ENCODE data around the gene SLC24A2. TPM values are rescaled to one million over a fixed set of nuclear protein-coding genes. Genes with fewer than 3 reads are reported as not detected.
A peak's percentile ranks its signal among the peaks of the same experiment; 100 is the strongest.

Gene SLC24A2
- total RNA-seq, 6 donors from 2014 or later, result 0.03 TPM; not detected in 5

- no peaks in the 10 kb centered on the region for H3K4me1 ChIP-seq
- no peak overlapping the region for H3K4me3 ChIP-seq
- no peak for TF ChIP-seq POLR2A (IDR thresholded peaks at IDR 0.05)
- TF ChIP-seq, protein P1, sequence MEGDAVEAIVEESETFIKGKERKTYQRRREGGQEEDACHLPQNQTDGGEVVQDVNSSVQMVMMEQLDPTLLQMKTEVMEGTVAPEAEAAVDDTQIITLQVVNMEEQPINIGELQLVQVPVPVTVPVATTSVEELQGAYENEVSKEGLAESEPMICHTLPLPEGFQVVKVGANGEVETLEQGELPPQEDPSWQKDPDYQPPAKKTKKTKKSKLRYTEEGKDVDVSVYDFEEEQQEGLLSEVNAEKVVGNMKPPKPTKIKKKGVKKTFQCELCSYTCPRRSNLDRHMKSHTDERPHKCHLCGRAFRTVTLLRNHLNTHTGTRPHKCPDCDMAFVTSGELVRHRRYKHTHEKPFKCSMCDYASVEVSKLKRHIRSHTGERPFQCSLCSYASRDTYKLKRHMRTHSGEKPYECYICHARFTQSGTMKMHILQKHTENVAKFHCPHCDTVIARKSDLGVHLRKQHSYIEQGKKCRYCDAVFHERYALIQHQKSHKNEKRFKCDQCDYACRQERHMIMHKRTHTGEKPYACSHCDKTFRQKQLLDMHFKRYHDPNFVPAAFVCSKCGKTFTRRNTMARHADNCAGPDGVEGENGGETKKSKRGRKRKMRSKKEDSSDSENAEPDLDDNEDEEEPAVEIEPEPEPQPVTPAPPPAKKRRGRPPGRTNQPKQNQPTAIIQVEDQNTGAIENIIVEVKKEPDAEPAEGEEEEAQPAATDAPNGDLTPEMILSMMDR (IDR thresholded peaks at IDR 0.05), result no peak
- no peak for TF ChIP-seq EP300 (IDR thresholded peaks at IDR 0.05)
- no peak for TF ChIP-seq POLR2AphosphoS5 (IDR thresholded peaks at IDR 0.05)
- DNase-seq, result no peak
- ATAC-seq (ENCODE audit: low FRiP score in 2 of 2), result no peak
- H3K27ac ChIP-seq, result no peak overlapping the region
- 88 to 93% methylated on average over 6 of the region's 6 CpGs for WGBS, 2 donors
- no peaks in the 10 kb centered on the region for H3K36me3 ChIP-seq
- no peaks in the 10 kb centered on the region for H3K27me3 ChIP-seq
- no peaks in the 10 kb centered on the region for H3K9me3 ChIP-seq
Observed at GRCh38 chr9:19800884-19801283, 12.0 kb upstream of the SLC24A2 start.

- Histone ChIP-seq H3K27me3 (no peaks in the 10 kb centered on the region), H3K27ac (no peak overlapping the region), H3K36me3 (no peaks in the 10 kb centered on the region), H3K9me3 (no peaks in the 10 kb centered on the region), H3K4me3 (no peak overlapping the region), H3K4me1 (no peaks in the 10 kb centered on the region)
- no peak for ATAC-seq (ENCODE audit: low FRiP score in 2 of 2)
- 46 to 62% methylated on average over 3 of the region's 3 CpGs for WGBS, 2 donors
- TF ChIP-seq, protein P1 (IDR thresholded peaks at IDR 0.05), result no peak
- TF ChIP-seq EP300 (IDR thresholded peaks at IDR 0.05), result no peak
- no peak for TF ChIP-seq POLR2A (IDR thresholded peaks at IDR 0.05)
- TF ChIP-seq POLR2AphosphoS5 (IDR thresholded peaks at IDR 0.05), result no peak
- DNase-seq, result no peak
Observed at GRCh38 chr9:19799784-19800183, 10.9 kb upstream of the SLC24A2 start.

GRCh38 chr9:19788152-19788551 is 685 bp downstream of the SLC24A2 start:
- 8 to 9% methylated on average over 21 to 24 of the region's 24 CpGs for WGBS, 2 donors

GRCh38 chr9:19787672-19788071 is 1.2 kb downstream of the SLC24A2 start:
- TF ChIP-seq POLR2A (IDR thresholded peaks at IDR 0.05), result no peak
- TF ChIP-seq POLR2AphosphoS5 (IDR thresholded peaks at IDR 0.05), result no peak
- TF ChIP-seq EP300 (IDR thresholded peaks at IDR 0.05), result no peak
- TF ChIP-seq, protein P1 (IDR thresholded peaks at IDR 0.05), result no peak
- WGBS, 2 donors, result 19 to 21% methylated on average over 4 of the region's 4 CpGs
- ATAC-seq (ENCODE audit: low FRiP score in 2 of 2), result no peak

More at GRCh38 chr9:19788152-19788551, 685 bp downstream of the SLC24A2 start:
- TF ChIP-seq EP300 (IDR thresholded peaks at IDR 0.05) (no peak), POLR2A (IDR thresholded peaks at IDR 0.05) (no peak), POLR2AphosphoS5 (IDR thresholded peaks at IDR 0.05) (no peak)
- TF ChIP-seq, protein P1 (IDR thresholded peaks at IDR 0.05), result no peak
- H3K36me3 ChIP-seq, result no peaks in the 10 kb centered on the region
- no peaks in the 10 kb centered on the region for H3K9me3 ChIP-seq
- H3K4me1 ChIP-seq, result peaks cover 0 to 14% (median 2%) of the 10 kb centered on the region in 4 donors
- ATAC-seq (ENCODE audit: low FRiP score in 2 of 2) (no peak), DNase-seq (peak in 1 of 2 donors; percentile 29)
- H3K27ac ChIP-seq, result no peak overlapping the region
- peaks cover 0 to 10% (median 8%) of the 10 kb centered on the region in 4 donors for H3K27me3 ChIP-seq
- H3K4me3 ChIP-seq, result no peak overlapping the region

DNA sequence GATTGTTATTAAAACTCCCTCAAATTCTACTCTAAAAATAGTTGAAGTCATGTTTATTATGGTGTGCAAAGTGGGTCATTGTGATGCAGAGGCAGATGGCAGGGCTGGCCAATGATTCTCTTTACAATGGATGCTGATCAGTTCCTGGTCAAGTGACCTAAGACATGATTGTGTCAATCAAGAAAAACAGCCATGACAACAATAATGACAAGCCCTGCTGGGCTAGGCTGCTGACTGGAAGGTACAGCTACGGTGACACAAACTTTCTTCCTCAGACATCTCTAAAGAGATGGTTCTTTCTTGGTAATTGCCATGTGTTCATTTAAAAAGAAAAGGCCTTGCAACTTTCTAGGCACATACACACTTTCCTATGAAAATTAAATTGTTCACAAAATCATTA is 3.6 kb downstream of the SLC24A2 start:
- no peak overlapping the region for H3K4me3 ChIP-seq
- H3K27me3 ChIP-seq, result peaks cover 0 to 10% (median 8%) of the 10 kb centered on the region in 4 donors
- TF ChIP-seq, protein P1 (IDR thresholded peaks at IDR 0.05), result no peak
- TF ChIP-seq EP300 (IDR thresholded peaks at IDR 0.05), result no peak
- no peak for TF ChIP-seq POLR2AphosphoS5 (IDR thresholded peaks at IDR 0.05)
- TF ChIP-seq POLR2A (IDR thresholded peaks at IDR 0.05), result no peak
- no peaks in the 10 kb centered on the region for H3K9me3 ChIP-seq
- ATAC-seq (ENCODE audit: low FRiP score in 2 of 2) (no peak), DNase-seq (no peak)
- H3K36me3 ChIP-seq, result no peaks in the 10 kb centered on the region
- H3K27ac ChIP-seq, result no peak overlapping the region
- H3K4me1 ChIP-seq, result peaks cover 0 to 14% (median 2%) of the 10 kb centered on the region in 4 donors
- 79 to 82% methylated on average over 1 of the region's 1 CpG for WGBS, 2 donors

More at GRCh38 chr9:19787672-19788071, 1.2 kb downstream of the SLC24A2 start:
- Histone ChIP-seq H3K27ac (no peak overlapping the region), H3K9me3 (no peaks in the 10 kb centered on the region), H3K4me1 (peaks cover 0 to 14% (median 2%) of the 10 kb centered on the region in 4 donors), H3K36me3 (no peaks in the 10 kb centered on the region), H3K27me3 (peaks cover 0 to 10% (median 8%) of the 10 kb centered on the region in 4 donors), H3K4me3 (no peak overlapping the region)
- no peak for DNase-seq
